GM12891 (cell line): Measurements from ENCODE around the gene HLA-DOB.
"Not testable (repeated sequence)": the region's sequence is repeated elsewhere in the genome, so short reads cannot be mapped to it uniquely, and the experiment has no call there.

Experiments
- DNase-seq: peaks from one replicate; pipeline ENCODE4 v3.0.0; 2011; ENCODE audit warnings: low spot score; ENCODE audit not compliant: insufficient read length
- FAIRE-seq: peaks from 2 replicates; lab custom pipeline; 2011; peaks lifted over from hg19 to GRCh38; lab: Jason Lieb, UNC
- PAX5 ChIP-seq: IDR thresholded peaks from 2 replicates; pipeline ENCODE4 v1.6.1; 2011; ENCODE audit warnings: low read length, moderate library complexity, mild to moderate bottlenecking; ENCODE audit not compliant: insufficient read depth, severe bottlenecking
- POLR2A ChIP-seq: IDR thresholded peaks from 2 replicates; pipeline ENCODE4 v1.6.1; 2011; ENCODE audit warnings: low read depth, low read length, control low read depth
- POLR2AphosphoS5 ChIP-seq: IDR thresholded peaks from 2 replicates; pipeline ENCODE4 v1.6.1; 2011; ENCODE audit warnings: low read depth, low read length, control low read depth
- POU2F2 ChIP-seq: IDR thresholded peaks from 2 replicates; pipeline ENCODE4 v1.6.1; 2011; ENCODE audit warnings: low read depth, mild to moderate bottlenecking, control low read depth, low read length, moderate library complexity
- SPI1 ChIP-seq: IDR thresholded peaks from 2 replicates; pipeline ENCODE4 v1.6.1; 2011; ENCODE audit warnings: low read depth, low read length, control low read depth
- TAF1 ChIP-seq: IDR thresholded peaks from 2 replicates; pipeline ENCODE4 v1.6.1; 2011; ENCODE audit warnings: low read depth, low read length, control low read depth

Gene HLA-DOB

DNA sequence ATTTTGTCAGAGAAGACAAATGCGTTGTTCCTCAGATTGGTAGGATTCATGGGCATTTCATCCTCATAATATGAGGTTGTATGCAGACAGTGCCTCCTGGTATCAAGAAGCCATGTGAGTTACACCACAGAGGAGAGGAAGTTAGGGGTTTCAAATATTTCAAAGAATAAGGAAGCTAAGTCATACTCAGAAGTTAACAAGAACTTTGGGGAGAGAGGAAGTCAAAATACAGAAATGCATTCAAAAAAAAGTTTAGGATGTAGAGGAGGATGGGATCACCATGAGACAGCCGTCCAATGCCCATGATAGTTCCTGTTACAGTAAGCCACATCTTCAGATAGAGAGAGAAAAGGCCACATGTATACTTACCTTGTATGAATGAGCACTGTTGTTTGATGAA is 22.3 kb downstream of the HLA-DOB start:
- FAIRE-seq (peak; percentile 66), DNase-seq (no peak)
- TF ChIP-seq SPI1 (peak; percentile 43), POLR2A (no peak), POLR2AphosphoS5 (no peak), TAF1 (no peak)

GRCh38 chr6:32792901-32793435 is 23.8 kb downstream of the HLA-DOB start:
- TF ChIP-seq POU2F2 (no peak), SPI1 (no peak)
- FAIRE-seq (no peak), DNase-seq (no peak)

DNA sequence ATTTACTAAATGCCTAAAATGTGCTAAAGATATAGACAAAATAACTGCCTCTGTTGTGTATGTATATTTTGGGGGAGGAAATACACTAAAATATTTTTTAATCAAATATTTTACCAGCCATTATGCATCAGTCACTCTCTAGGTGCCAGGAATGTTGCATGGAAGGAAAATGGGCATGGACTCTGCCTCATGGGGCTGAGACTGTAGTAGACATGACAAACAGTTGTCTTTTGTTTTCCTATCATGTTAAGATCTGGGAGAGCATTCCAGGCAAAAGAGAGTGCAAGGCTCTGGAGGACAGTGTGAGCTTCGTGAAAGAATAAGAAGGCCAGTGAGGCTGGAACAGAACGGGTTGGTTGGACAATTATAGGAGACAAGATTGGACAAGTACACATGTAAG is 26.5 kb downstream of the HLA-DOB start:
- no peak for TF ChIP-seq POU2F2
- no peak for TF ChIP-seq PAX5
- no peak for TF ChIP-seq SPI1
- no peak for TF ChIP-seq POLR2A
- TF ChIP-seq TAF1 = no peak
- TF ChIP-seq POLR2AphosphoS5 = no peak
- DNase-seq = no peak
- no peak for FAIRE-seq

GRCh38 chr6:32785781-32786533 is 30.8 kb downstream of the HLA-DOB start:
- DNase-seq (peak; percentile 30), FAIRE-seq (peak; percentile 94)
- TF ChIP-seq SPI1 (no peak), PAX5 (no peak), POLR2A (no peak), POU2F2 (no peak), POLR2AphosphoS5 (no peak), TAF1 (no peak)

DNA sequence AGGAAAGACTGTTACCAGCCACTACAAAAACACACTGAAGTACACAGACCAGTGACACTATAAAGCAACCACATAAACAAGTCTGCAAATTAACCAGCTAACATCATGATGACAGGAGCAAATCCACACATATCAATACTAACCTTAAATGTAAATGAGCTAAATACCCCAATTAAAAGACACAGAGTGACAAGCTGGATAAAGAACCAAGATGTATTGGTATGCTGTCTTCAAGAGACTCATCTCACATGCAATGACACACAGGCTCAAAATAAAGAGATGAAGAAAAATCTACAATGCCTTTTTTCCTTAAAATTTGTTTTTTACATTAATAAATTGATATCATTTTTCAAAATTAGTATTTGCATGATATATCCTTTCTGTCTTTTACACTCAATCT is 33.9 kb downstream of the HLA-DOB start:
- FAIRE-seq, DNase-seq: not testable (repeated sequence)

- TF ChIP-seq POU2F2 (no peak), PAX5 (no peak), SPI1 (no peak), TAF1 (no peak), POLR2AphosphoS5 (no peak), POLR2A (no peak)
- FAIRE-seq = no peak
- DNase-seq = no peak
Observed at GRCh38 chr6:32779036-32779435, 37.8 kb downstream of the HLA-DOB start.

- FAIRE-seq (no peak), DNase-seq (no peak)
- no peak for TF ChIP-seq TAF1
- TF ChIP-seq SPI1 = no peak
- no peak for TF ChIP-seq POU2F2
- no peak for TF ChIP-seq POLR2AphosphoS5
- TF ChIP-seq PAX5 = no peak
- TF ChIP-seq POLR2A = no peak
Observed at GRCh38 chr6:32775071-32775470, 41.7 kb downstream of the HLA-DOB start.

DNA sequence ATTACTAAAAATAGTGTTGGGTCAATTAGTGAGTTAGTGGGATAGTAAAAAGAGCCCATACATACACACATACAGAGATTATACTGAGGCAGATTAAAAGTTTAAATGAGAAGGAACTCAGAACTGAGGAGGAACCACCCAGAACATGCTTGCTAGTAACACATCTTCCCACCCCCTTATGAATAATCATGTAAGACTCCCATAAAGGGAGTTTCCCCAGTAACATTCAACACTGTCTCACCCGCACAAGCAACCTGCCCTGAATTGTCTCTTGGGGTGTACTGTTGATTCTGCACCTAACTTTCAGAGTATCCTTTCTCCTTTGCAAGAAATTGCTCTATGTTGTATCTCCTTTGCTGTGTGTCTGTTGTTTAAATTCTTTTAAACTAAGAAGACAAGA is 42.4 kb downstream of the HLA-DOB start:
- FAIRE-seq = peak; percentile 52
- DNase-seq = no peak
- TF ChIP-seq SPI1 = no peak
- TF ChIP-seq POU2F2 = peak; percentile 89; the same call in 1 of the 2 replicates

GRCh38 chr6:32772656-32773055 is 44.1 kb downstream of the HLA-DOB start:
- TF ChIP-seq TAF1 = no peak
- no peak for TF ChIP-seq POU2F2
- no peak for TF ChIP-seq POLR2A
- no peak for TF ChIP-seq SPI1
- TF ChIP-seq PAX5 = no peak
- TF ChIP-seq POLR2AphosphoS5 = no peak
- DNase-seq (no peak), FAIRE-seq (no peak)

- no peak for FAIRE-seq
- TF ChIP-seq PAX5 = no peak
- TF ChIP-seq POU2F2 = no peak
- TF ChIP-seq POLR2A = no peak
- no peak for TF ChIP-seq TAF1
- no peak for TF ChIP-seq POLR2AphosphoS5
- TF ChIP-seq SPI1 = no peak
- no peak for DNase-seq
Observed at GRCh38 chr6:32764048-32764447, 52.8 kb downstream of the HLA-DOB start.
